BE2C (cell line): ENCODE measurements around the gene LRMDA.

Experiments used
- DNase-seq: peaks from one replicate; pipeline ENCODE4 v3.0.0-alpha.2; 2020
- H3K27me3 ChIP-seq: fragments of 250-450 bp; sonication (Bioruptor Pico); 2 replicates; pipeline ENCODE4 v1.5.1; 2020; ENCODE audit warnings: mild to moderate bottlenecking
- H3K36me3 ChIP-seq: fragments of 250-450 bp; sonication (Bioruptor Pico); 2 replicates; pipeline ENCODE4 v1.5.1; 2020; ENCODE audit warnings: mild to moderate bottlenecking
- H3K4me1 ChIP-seq: fragments of 250-450 bp; sonication (Bioruptor Pico); 2 replicates; pipeline ENCODE4 v1.5.1; 2020
- H3K4me3 ChIP-seq: 2 replicates; pipeline ENCODE4 v1.5.1; 2011; ENCODE audit warnings: low read depth, low read length
- H3K9me3 ChIP-seq: fragments of 250-450 bp; sonication (Bioruptor Pico); 2 replicates; pipeline ENCODE4 v1.5.1; 2020
- TF ChIP-seq, protein P1 (sequence below): IDR thresholded peaks from 2 replicates; pipeline ENCODE4 v1.5.1; 2012; ENCODE audit warnings: mild to moderate bottlenecking, low read depth, low read length

The LRMDA gene

DNA sequence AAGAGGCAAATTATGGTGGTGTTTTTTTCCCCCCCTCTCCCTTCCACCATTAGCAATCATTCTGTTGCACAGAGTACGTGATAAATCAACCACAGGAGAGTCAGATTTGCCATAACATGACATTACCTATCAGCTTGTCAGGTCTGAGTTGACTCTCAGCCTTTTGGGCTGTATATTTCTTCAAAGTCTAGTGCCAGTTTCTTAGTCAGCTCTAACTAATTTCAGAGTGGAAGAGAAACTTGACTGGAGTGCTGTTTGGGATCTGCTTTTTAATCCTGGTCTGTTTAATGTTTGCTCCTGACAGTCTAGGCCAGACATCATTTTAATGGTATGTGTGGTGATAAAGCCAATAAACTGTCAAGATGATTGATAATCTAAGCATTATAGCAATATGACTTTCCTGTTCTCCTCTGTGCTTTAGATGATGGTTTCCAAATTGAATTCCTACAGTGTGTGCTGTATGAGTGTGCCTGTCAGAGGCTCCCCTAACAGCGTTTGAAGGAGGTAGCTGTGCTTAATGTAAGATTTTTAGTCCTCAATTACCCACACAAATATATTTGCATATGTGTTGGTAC, 76.9 kb downstream of the LRMDA start:
- Histone ChIP-seq H3K36me3 (no peaks in the 10 kb centered on the region), H3K4me1 (peaks cover 16% of the 10 kb centered on the region), H3K4me3 (no peak overlapping the region), H3K9me3 (no peaks in the 10 kb centered on the region), H3K27me3 (no peaks in the 10 kb centered on the region)
- TF ChIP-seq, protein P1, sequence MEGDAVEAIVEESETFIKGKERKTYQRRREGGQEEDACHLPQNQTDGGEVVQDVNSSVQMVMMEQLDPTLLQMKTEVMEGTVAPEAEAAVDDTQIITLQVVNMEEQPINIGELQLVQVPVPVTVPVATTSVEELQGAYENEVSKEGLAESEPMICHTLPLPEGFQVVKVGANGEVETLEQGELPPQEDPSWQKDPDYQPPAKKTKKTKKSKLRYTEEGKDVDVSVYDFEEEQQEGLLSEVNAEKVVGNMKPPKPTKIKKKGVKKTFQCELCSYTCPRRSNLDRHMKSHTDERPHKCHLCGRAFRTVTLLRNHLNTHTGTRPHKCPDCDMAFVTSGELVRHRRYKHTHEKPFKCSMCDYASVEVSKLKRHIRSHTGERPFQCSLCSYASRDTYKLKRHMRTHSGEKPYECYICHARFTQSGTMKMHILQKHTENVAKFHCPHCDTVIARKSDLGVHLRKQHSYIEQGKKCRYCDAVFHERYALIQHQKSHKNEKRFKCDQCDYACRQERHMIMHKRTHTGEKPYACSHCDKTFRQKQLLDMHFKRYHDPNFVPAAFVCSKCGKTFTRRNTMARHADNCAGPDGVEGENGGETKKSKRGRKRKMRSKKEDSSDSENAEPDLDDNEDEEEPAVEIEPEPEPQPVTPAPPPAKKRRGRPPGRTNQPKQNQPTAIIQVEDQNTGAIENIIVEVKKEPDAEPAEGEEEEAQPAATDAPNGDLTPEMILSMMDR: no peak
- peak; percentile 48 for DNase-seq

DNA sequence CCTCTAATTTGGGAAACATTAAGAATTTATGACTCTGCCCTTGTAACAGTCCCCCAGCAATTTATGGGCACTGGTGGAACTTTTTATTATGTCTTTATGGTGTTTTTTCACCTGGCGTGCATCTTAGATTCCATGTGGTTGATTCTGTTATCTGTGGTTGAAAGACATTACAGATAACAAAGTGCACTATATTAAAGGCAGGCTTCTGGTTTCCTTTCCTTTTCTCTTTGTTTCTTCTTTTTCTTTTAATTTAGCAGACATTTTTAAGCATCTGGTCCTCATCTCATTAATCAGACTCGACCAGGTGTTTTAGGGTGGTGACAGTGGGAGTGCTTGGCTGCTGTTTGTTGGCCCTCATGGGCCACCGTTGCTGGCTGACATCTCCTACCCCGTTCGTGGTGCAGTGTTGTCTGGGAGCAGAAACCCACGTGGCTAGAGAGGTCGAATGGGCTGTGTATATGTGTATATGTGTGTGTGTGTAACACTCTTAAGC, 77.4 kb downstream of the LRMDA start:
- no peaks in the 10 kb centered on the region for H3K36me3 ChIP-seq

DNA sequence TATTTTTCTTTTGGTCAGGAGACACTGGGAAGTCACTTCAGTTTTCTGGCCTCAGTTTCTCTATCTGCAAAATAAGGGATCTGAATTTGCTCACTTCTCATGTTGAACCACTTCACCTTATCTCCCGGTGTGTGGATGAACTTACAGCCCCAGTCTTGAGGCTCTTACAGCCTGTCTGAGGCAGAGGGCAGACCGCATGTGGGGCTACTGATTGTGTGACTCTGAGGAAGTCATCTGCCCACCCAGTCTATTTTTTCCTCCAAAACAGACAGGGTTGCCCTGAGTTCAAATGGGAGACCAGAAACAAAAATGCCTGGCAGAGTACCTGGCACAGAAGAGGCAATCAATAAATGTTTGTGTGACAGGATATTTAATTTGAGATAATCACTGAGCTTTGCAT, 78.3 kb downstream of the LRMDA start:
- Histone ChIP-seq H3K4me3 (no peak overlapping the region), H3K36me3 (no peaks in the 10 kb centered on the region), H3K4me1 (peaks cover 16% of the 10 kb centered on the region), H3K9me3 (no peaks in the 10 kb centered on the region; the same call in 1 of the 2 replicates), H3K27me3 (no peaks in the 10 kb centered on the region)
- DNase-seq: no peak
- TF ChIP-seq, protein P1: no peak

More for the DNA sequence above, 77.4 kb downstream of the LRMDA start:
- H3K27me3 ChIP-seq: no peaks in the 10 kb centered on the region
- no peak overlapping the region for H3K4me3 ChIP-seq
- DNase-seq: peak; percentile 83
- TF ChIP-seq, protein P1: no peak
- H3K4me1 ChIP-seq: peaks cover 16% of the 10 kb centered on the region
- no peaks in the 10 kb centered on the region for H3K9me3 ChIP-seq

DNA sequence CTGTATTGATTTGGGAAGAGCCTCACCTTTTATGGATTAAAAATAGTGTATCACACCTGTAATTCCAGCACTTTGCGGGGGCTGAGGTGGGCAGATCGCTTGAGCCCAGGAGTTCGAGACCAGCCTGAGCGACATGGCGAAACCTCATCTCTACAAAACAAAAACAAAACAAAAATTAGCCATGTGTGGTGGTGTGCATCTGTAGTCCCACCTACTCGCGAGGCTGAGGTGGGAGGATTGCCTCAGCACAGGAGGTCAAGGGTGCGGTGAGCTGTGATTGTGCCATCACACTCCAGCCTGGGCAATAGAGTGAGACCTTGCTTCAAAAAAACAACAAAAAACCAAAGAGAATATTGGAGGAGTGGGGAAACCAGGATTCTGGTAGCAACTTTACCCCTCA, 79.6 kb downstream of the LRMDA start:
- H3K9me3 ChIP-seq: no peaks in the 10 kb centered on the region; the same call in 1 of the 2 replicates
- no peak overlapping the region for H3K4me3 ChIP-seq
- TF ChIP-seq, protein P1: no peak
- no peaks in the 10 kb centered on the region for H3K36me3 ChIP-seq
- no peaks in the 10 kb centered on the region for H3K27me3 ChIP-seq
- DNase-seq: no peak
- H3K4me1 ChIP-seq: peaks cover 16% of the 10 kb centered on the region

DNA sequence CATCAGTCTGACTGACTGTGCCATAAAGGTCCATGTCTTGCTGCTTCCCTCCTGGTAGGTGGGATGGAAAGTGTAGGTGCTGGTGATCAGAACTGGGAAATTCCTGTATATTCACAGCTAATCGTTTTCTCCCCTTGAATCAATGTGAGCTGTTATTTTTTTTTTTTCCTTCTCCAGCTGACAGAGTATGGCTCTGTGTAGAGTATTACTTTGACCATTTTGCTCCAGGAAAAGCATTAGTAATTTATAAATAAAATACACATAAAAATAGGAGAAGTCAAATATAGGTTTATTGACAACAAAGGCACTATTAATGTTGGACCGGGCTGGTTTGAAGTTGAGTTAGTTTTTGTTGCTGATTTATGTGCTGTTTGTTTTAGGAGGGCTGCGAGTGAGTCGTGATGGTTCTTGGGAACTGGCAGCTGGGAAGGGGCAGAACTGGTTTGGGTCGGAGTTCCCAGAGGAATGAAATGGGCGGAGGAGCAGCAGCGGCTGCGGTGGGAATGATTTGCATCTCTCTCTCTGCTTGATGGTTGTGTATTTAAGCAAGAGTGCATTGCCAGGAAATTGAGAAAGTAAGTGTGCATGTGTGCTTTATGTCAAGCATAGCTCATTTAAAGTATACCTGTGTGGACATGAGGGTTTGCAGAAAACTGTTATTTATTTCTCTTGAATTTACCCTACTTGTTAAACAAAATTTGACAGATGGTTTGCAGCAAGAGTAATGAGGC, 80.9 kb downstream of the LRMDA start:
- no peak for DNase-seq
- H3K27me3 ChIP-seq: no peaks in the 10 kb centered on the region
- TF ChIP-seq, protein P1: no peak
- H3K4me1 ChIP-seq: peaks cover 13% of the 10 kb centered on the region
- H3K9me3 ChIP-seq: no peaks in the 10 kb centered on the region; the same call in 1 of the 2 replicates
- H3K36me3 ChIP-seq: no peaks in the 10 kb centered on the region
- no peak overlapping the region for H3K4me3 ChIP-seq
